ENCODE data around the gene ADCY5.

ADCY5 gene

GRCh38 chr3:123261666-123262065, 187.2 kb downstream of the ADCY5 start:
- H3K27ac ChIP-seq (ENCODE audit: low read length): no peak overlapping the region
- no peak overlapping the region for H2AFZ ChIP-seq (ENCODE audit: low read depth, low read length)
- no peaks in the 10 kb centered on the region for H3K27me3 ChIP-seq (ENCODE audit: insufficient read depth, low read length, poor library complexity)
- ATAC-seq (ENCODE audit: insufficient read depth, low read depth): no peak
- no peak overlapping the region for H3K4me3 ChIP-seq (ENCODE audit: low read depth in 1 of 2, low read length in 2 of 2)
- H3K4me2 ChIP-seq (ENCODE audit: insufficient read depth, low read length): no peak overlapping the region
- H3K36me3 ChIP-seq (ENCODE audit: insufficient read depth, low read length): peaks cover 8% of the 10 kb centered on the region; the same call in 1 of the 2 replicates
- no peak for DNase-seq
- H3K79me2 ChIP-seq (ENCODE audit: insufficient read depth, low read length): no peaks in the 10 kb centered on the region
- H4K20me1 ChIP-seq (ENCODE audit: insufficient read depth, low read length): no peaks in the 10 kb centered on the region
- no peaks in the 10 kb centered on the region for H3K4me1 ChIP-seq (ENCODE audit: insufficient read depth, low read length)
- H3K9ac ChIP-seq (ENCODE audit: low read depth, low read length): no peak overlapping the region
- no peak for TF ChIP-seq EZH2 (IDR thresholded peaks at IDR 0.05; ENCODE audit: borderline replicate concordance, low read depth, low read length, severe bottlenecking)
- TF ChIP-seq CTCF (IDR thresholded peaks at IDR 0.05; ENCODE audit: borderline replicate concordance, extremely low read depth, low read length, poor library complexity, severe bottlenecking): no peak
- no peaks in the 10 kb centered on the region for H3K9me3 ChIP-seq (ENCODE audit: insufficient read depth, low read length, severe bottlenecking)

- H3K4me1 ChIP-seq (ENCODE audit: insufficient read depth, low read length): no peaks in the 10 kb centered on the region
- peaks cover 3% of the 10 kb centered on the region; the same call in 1 of the 2 replicates for H3K36me3 ChIP-seq (ENCODE audit: insufficient read depth, low read length)
- no peaks in the 10 kb centered on the region for H3K9me3 ChIP-seq (ENCODE audit: insufficient read depth, low read length, severe bottlenecking)
- DNase-seq (no peak), ATAC-seq (ENCODE audit: insufficient read depth, low read depth) (peak; percentile 79)
- no peak overlapping the region for H3K4me2 ChIP-seq (ENCODE audit: insufficient read depth, low read length)
- no peak overlapping the region for H3K4me3 ChIP-seq (ENCODE audit: low read depth in 1 of 2, low read length in 2 of 2)
- H2AFZ ChIP-seq (ENCODE audit: low read depth, low read length): no peak overlapping the region
- TF ChIP-seq CTCF (IDR thresholded peaks at IDR 0.05; ENCODE audit: borderline replicate concordance, extremely low read depth, low read length, poor library complexity, severe bottlenecking): peak; percentile 60
- TF ChIP-seq EZH2 (IDR thresholded peaks at IDR 0.05; ENCODE audit: borderline replicate concordance, low read depth, low read length, severe bottlenecking): no peak
- no peaks in the 10 kb centered on the region for H4K20me1 ChIP-seq (ENCODE audit: insufficient read depth, low read length)
- H3K9ac ChIP-seq (ENCODE audit: low read depth, low read length): no peak overlapping the region
- no peaks in the 10 kb centered on the region for H3K79me2 ChIP-seq (ENCODE audit: insufficient read depth, low read length)
- no peak overlapping the region for H3K27ac ChIP-seq (ENCODE audit: low read length)
- no peaks in the 10 kb centered on the region for H3K27me3 ChIP-seq (ENCODE audit: insufficient read depth, low read length, poor library complexity)
These were observed 190.0 kb downstream of the ADCY5 start for GRCh38 chr3:123258811-123259420.

GRCh38 chr3:123258359-123258758, 190.5 kb downstream of the ADCY5 start:
- no peaks in the 10 kb centered on the region for H4K20me1 ChIP-seq (ENCODE audit: insufficient read depth, low read length)
- H3K4me2 ChIP-seq (ENCODE audit: insufficient read depth, low read length): no peak overlapping the region
- H3K9me3 ChIP-seq (ENCODE audit: insufficient read depth, low read length, severe bottlenecking): no peaks in the 10 kb centered on the region
- H3K9ac ChIP-seq (ENCODE audit: low read depth, low read length): no peak overlapping the region
- no peaks in the 10 kb centered on the region for H3K79me2 ChIP-seq (ENCODE audit: insufficient read depth, low read length)
- ATAC-seq (ENCODE audit: insufficient read depth, low read depth) (no peak), DNase-seq (no peak)
- H3K27me3 ChIP-seq (ENCODE audit: insufficient read depth, low read length, poor library complexity): no peaks in the 10 kb centered on the region
- H2AFZ ChIP-seq (ENCODE audit: low read depth, low read length): no peak overlapping the region
- TF ChIP-seq CTCF (IDR thresholded peaks at IDR 0.05; ENCODE audit: borderline replicate concordance, extremely low read depth, low read length, poor library complexity, severe bottlenecking) (no peak), EZH2 (IDR thresholded peaks at IDR 0.05; ENCODE audit: borderline replicate concordance, low read depth, low read length, severe bottlenecking) (no peak)
- H3K4me3 ChIP-seq (ENCODE audit: low read depth in 1 of 2, low read length in 2 of 2): no peak overlapping the region
- peaks cover 3% of the 10 kb centered on the region; the same call in 1 of the 2 replicates for H3K36me3 ChIP-seq (ENCODE audit: insufficient read depth, low read length)
- H3K4me1 ChIP-seq (ENCODE audit: insufficient read depth, low read length): no peaks in the 10 kb centered on the region
- no peak overlapping the region for H3K27ac ChIP-seq (ENCODE audit: low read length)
